H1 (cell line): Measurements from ENCODE around the gene KCNA10. TPM values are rescaled to one million over a fixed set of nuclear protein-coding genes. Genes with fewer than 3 reads are reported as not detected.

Experiments
- CEBPB ChIP-seq: IDR thresholded peaks from 2 replicates; pipeline ENCODE4 v1.6.1; 2012; ENCODE audit warnings: low read depth, low read length
- RNF2 ChIP-seq: fragments of 200-900, 300-1000 bp; sonication (generic); IDR thresholded peaks from 2 replicates; pipeline ENCODE4 v1.7.1; 2016; ENCODE audit warnings: borderline replicate concordance, low read depth, mild to moderate bottlenecking, antibody characterized with exemption, low read length; ENCODE audit not compliant: poor library complexity, severe bottlenecking; ENCODE audit errors: missing control alignments
- SAP30 ChIP-seq: fragments of 300-600 bp; sonication (generic); IDR thresholded peaks from 2 replicates; pipeline ENCODE4 v1.7.1; 2012; ENCODE audit warnings: low read length, moderate library complexity, mild to moderate bottlenecking, inconsistent platforms; ENCODE audit not compliant: insufficient read depth, insufficient replicate concordance
- polyA plus RNA-seq, 7 experiments: library from polyadenylated mRNA; depleted of rRNA in 3 of 7; stranded (reverse) in 5 of 7; unstranded in 2 of 7; fragments of >200 nt in 5 of 7; fragments of 200-250 nt in 2 of 7; gene quantifications; 1 replicate in 5 of 7; 2 replicates in 1 of 7; 4 replicates in 1 of 7; pipeline versions ENCODE4 v1.2.1 to v1.2.3, GENCODE V29; 2011 to 2013; ENCODE audit warnings: missing spikeins in 2 of 7, mixed read lengths in 2 of 7
- total RNA-seq: library from RNA; stranded (reverse); fragmentation: NEBNext Ultra II Directional; extraction: Animal tissue kit (Norgen Biotek cat#: 25700); gene quantifications from 2 replicates; pipeline ENCODE4 v1.2.1, GENCODE V29; 2021

Gene KCNA10
- total and polyA plus RNA-seq, 2 of the 8 experiments (the other 6 are each of a cell fraction or from before 2014, with no cell fraction given), result not detected

DNA sequence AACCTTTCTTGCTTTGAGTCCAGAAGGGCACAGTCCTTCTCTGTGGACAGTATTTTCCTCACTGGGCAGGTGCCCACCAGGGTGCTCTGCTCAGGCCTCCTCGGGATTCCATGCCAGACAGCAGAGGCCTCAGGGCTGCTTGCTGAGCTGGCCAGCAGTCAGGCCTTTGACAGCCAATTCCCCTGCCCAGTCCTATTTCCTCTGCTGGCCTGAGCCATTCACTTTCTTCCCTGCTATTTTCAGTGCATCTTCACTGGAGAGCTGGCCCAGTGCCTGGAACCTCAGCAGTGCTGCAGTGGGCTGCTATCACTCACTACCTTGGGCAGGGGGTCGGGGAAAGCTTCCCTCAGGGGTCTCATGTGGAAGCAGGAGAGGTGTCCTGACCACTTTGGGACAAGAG, 33.2 kb downstream of the KCNA10 start (continued):
- TF ChIP-seq CEBPB, result no peak
- TF ChIP-seq RNF2, result no peak
- no peak for TF ChIP-seq SAP30
